ENCODE data around the gene MACF1.
A peak's percentile ranks its signal among the peaks of the same experiment; 100 is the strongest.
"Not testable (repeated sequence)": the region's sequence is repeated elsewhere in the genome, so short reads cannot be mapped to it uniquely, and the experiment has no call there.

Gene MACF1

GRCh38 chr1:39522661-39523567 lies 318.4 kb downstream of the MACF1 start:
- DNase-seq (ENCODE audit: extremely low read depth, insufficient read length): no peak
- TF ChIP-seq CTCF (IDR thresholded peaks at IDR 0.05; ENCODE audit: insufficient read depth, low read length, poor library complexity, severe bottlenecking): no peak
- Histone ChIP-seq H3K4me3 (replicated peaks; ENCODE audit: low read depth, low read length) (no peak overlapping the region), H3K36me3 (ENCODE audit: control insufficient read depth, insufficient read depth, low read length) (peaks cover 5% of the 10 kb centered on the region), H3K27me3 (replicated peaks; ENCODE audit: control insufficient read depth, insufficient read depth, low read length) (no peaks in the 10 kb centered on the region)

- no peak overlapping the region for H3K4me3 ChIP-seq (replicated peaks; ENCODE audit: low read depth, low read length)
- no peak for DNase-seq (ENCODE audit: extremely low read depth, insufficient read length)
- H3K36me3 ChIP-seq (ENCODE audit: control insufficient read depth, insufficient read depth, low read length): peaks cover 10% of the 10 kb centered on the region
- TF ChIP-seq CTCF (IDR thresholded peaks at IDR 0.05; ENCODE audit: insufficient read depth, low read length, poor library complexity, severe bottlenecking): no peak
- no peaks in the 10 kb centered on the region for H3K27me3 ChIP-seq (replicated peaks; ENCODE audit: control insufficient read depth, insufficient read depth, low read length)
Measured at GRCh38 chr1:39524171-39524570, 319.7 kb downstream of the MACF1 start.

GRCh38 chr1:39524591-39525365 lies 320.3 kb downstream of the MACF1 start:
- H3K4me3 ChIP-seq (replicated peaks; ENCODE audit: low read depth, low read length): no peak overlapping the region
- no peak for DNase-seq (ENCODE audit: extremely low read depth, insufficient read length)
- H3K36me3 ChIP-seq (ENCODE audit: control insufficient read depth, insufficient read depth, low read length): peaks cover 10% of the 10 kb centered on the region
- TF ChIP-seq CTCF (IDR thresholded peaks at IDR 0.05; ENCODE audit: insufficient read depth, low read length, poor library complexity, severe bottlenecking): no peak
- H3K27me3 ChIP-seq (replicated peaks; ENCODE audit: control insufficient read depth, insufficient read depth, low read length): no peaks in the 10 kb centered on the region

- DNase-seq (ENCODE audit: extremely low read depth, insufficient read length): peak; percentile 62
- no peak for TF ChIP-seq CTCF (IDR thresholded peaks at IDR 0.05; ENCODE audit: insufficient read depth, low read length, poor library complexity, severe bottlenecking)
- H3K27me3 ChIP-seq (replicated peaks; ENCODE audit: control insufficient read depth, insufficient read depth, low read length): no peaks in the 10 kb centered on the region
- no peak overlapping the region for H3K4me3 ChIP-seq (replicated peaks; ENCODE audit: low read depth, low read length)
- H3K36me3 ChIP-seq (ENCODE audit: control insufficient read depth, insufficient read depth, low read length): peaks cover 10% of the 10 kb centered on the region
Measured at GRCh38 chr1:39525366-39526165, 321.1 kb downstream of the MACF1 start.

- TF ChIP-seq CTCF (IDR thresholded peaks at IDR 0.05; ENCODE audit: insufficient read depth, low read length, poor library complexity, severe bottlenecking): no peak
- Histone ChIP-seq H3K27me3 (replicated peaks; ENCODE audit: control insufficient read depth, insufficient read depth, low read length) (no peaks in the 10 kb centered on the region), H3K36me3 (ENCODE audit: control insufficient read depth, insufficient read depth, low read length) (peaks cover 13% of the 10 kb centered on the region), H3K4me3 (replicated peaks; ENCODE audit: low read depth, low read length) (no peak overlapping the region)
- DNase-seq (ENCODE audit: extremely low read depth, insufficient read length): no peak
Measured at GRCh38 chr1:39526466-39527189, 322.1 kb downstream of the MACF1 start.

- H3K27me3 ChIP-seq (replicated peaks; ENCODE audit: control insufficient read depth, insufficient read depth, low read length); DNase-seq (ENCODE audit: extremely low read depth, insufficient read length); H3K4me3 ChIP-seq (replicated peaks; ENCODE audit: low read depth, low read length): not testable (repeated sequence)
- peaks cover 13% of the 10 kb centered on the region for H3K36me3 ChIP-seq (ENCODE audit: control insufficient read depth, insufficient read depth, low read length)
Measured at GRCh38 chr1:39527190-39527579, 322.7 kb downstream of the MACF1 start.

Data from GM06990 (cell line).